SK-N-DZ (cell line): ENCODE measurements around the gene AGAP1.
A peak's percentile ranks its signal among the peaks of the same experiment; 100 is the strongest.
"Not testable (repeated sequence)": the region's sequence is repeated elsewhere in the genome, so short reads cannot be mapped to it uniquely, and the experiment has no call there.

Experiments
- DNase-seq: peaks from one replicate; pipeline ENCODE4 v3.0.0-alpha.2; 2015; ENCODE audit warnings: low spot score

Gene AGAP1

GRCh38 chr2:236056141-236056540 is 562.3 kb downstream of the AGAP1 start:
- no peak for DNase-seq

DNA sequence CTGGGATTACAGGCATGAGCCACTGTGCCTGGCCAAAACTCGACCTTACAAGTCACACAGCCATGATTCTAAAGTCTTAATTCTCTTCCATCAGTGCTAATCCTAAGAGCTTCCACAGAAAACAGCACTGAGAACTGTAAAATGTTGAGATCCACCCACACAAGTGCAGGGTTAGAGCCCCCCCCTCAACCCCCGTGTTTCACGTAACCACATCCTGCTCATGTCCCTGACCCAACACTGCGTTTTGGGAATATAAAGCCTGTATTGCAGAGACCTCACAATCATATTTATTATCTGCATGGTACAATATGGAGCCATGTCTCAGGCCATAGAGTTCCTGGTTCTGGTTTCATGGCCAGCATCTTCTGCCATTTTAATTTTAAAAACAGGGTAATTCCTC is 563.5 kb downstream of the AGAP1 start:
- no peak for DNase-seq

DNA sequence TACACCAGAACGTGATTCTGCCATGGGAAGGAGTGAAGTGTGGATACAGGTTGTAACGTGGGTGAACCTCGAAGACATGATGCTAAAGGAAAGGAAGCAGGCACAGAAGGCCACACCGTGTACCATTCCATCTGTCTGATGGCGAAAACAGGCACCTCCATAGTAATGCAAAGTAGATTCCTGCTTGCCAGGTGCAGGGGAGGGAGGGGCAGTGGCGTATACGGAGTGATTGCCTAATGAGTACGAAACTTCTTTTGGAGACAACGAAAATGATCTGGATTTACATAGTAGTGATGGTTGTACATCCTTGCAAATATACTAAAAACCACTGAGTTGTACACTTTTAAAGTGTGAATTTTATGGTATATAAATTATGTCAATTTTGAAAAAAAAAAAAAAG is 567.7 kb downstream of the AGAP1 start:
- no peak for DNase-seq

- no peak for DNase-seq
These were observed 568.1 kb downstream of the AGAP1 start for GRCh38 chr2:236061899-236062298.

DNA sequence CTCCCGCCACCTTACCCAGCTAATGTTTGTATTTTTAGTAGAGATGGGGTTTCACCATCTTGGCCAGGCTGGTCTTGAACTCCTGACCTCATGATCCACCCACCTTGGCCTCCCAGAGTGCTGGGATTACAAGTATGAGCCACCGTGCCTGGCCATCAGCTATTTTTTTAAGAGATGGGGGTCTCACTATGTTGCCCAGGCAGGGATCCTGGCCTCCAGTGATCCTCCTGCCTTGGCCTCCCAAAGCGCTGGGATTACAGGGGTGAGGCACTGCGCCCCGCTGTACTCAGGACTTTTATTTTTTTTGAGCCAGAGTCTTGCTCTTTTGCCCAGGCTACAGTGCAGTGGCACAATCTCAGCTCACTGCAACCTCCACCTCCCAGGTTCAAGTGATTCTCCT is 569.0 kb downstream of the AGAP1 start:
- not testable (repeated sequence) for DNase-seq

DNA sequence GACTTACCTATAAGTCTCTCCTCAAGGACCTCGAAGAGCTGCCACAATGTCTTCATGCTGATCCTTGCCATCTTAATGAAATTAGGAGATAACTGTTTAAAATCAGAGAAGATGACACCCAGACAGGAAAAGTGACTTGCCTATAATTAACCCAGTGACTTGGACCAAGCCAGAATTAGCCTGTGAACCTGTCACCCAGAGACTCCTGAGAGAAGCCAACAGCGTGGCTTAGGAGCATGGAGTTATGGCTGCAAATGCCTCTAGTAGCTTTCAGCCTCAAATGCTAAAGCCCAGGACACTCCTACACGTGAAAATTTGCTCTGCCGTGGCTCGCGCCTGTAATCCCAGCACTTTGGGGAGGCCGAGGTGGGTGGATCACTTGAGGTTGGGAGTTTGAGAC is 570.2 kb downstream of the AGAP1 start:
- DNase-seq, result peak; percentile 5

GRCh38 chr2:236065314-236066160 is 571.7 kb downstream of the AGAP1 start:
- DNase-seq, result no peak

DNA sequence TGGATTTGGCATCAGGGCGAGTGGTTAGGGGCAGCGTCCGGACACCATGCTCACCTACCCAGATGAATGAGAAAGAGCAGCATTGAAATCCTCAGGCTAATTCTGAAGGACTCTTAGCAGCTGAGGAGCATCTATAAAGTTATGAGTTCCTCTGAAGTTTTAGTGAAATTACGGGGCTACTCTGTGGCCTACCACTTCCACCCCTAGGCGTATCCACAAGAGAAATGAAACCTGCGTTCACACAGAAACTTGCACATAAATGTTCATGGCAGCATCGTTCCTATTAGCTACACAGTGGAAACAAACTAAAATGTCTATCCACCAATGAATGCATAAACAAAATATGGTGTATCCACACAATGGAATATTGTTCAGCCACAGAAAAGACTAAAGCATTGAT is 576.4 kb downstream of the AGAP1 start:
- DNase-seq, result no peak

- DNase-seq, result no peak
These were observed 579.4 kb downstream of the AGAP1 start for GRCh38 chr2:236073246-236073645.

DNA sequence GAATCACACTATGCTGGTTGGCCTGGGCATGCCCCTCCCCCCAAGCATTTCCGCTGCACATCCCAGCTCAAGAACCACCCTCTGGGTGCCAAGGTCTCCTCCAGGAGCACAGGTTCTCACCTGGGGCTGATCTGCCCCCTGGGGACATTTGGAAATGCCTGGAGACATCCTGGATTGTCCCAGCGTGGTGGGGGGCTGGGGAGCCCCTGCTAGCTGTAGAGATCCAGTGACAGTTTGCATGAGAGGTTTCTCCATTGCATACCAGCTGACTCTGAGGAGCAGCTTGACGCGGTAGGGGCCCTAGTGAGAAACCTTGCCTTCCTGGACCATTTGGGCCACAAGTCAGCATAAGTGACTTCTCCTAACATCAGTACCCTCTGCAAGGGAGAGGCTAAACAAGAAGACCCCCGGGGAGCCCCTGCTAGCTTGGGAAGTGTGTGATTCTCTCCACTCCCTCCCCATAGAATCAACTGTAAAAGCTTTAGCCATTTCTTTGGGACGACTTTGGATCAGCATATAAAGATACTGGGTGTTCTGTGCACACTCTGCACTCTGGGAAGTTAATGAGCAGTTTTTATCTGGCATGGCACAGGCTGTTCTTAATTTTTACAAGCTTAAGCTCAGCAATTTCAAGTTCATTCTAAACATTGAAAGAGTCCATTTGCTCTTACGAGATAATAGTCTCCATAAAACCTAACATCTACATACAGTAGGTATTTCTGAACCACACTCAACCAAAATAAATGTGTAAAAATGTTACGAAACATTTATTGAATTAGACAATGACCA is 580.2 kb downstream of the AGAP1 start:
- DNase-seq, result no peak

DNA sequence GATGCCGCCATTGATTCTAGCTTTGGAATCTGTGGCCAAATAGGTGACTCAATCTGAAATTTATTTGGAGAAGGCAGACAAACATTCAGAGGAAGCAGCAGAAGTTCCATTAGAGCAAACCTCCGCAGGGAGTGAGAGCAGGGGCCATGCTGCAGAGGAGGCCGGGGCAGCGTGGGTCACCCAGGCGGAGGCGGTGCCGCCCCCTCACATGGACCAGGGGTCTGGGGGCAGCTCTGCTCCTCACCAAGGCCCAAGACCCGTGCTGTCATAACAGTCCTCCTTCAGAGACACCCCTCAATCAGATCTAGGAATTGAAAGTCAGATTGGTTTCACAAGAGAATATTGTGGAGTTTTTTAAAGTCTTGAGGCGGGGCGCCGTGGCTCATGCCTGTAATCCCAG is 582.0 kb downstream of the AGAP1 start:
- DNase-seq, result no peak

DNA sequence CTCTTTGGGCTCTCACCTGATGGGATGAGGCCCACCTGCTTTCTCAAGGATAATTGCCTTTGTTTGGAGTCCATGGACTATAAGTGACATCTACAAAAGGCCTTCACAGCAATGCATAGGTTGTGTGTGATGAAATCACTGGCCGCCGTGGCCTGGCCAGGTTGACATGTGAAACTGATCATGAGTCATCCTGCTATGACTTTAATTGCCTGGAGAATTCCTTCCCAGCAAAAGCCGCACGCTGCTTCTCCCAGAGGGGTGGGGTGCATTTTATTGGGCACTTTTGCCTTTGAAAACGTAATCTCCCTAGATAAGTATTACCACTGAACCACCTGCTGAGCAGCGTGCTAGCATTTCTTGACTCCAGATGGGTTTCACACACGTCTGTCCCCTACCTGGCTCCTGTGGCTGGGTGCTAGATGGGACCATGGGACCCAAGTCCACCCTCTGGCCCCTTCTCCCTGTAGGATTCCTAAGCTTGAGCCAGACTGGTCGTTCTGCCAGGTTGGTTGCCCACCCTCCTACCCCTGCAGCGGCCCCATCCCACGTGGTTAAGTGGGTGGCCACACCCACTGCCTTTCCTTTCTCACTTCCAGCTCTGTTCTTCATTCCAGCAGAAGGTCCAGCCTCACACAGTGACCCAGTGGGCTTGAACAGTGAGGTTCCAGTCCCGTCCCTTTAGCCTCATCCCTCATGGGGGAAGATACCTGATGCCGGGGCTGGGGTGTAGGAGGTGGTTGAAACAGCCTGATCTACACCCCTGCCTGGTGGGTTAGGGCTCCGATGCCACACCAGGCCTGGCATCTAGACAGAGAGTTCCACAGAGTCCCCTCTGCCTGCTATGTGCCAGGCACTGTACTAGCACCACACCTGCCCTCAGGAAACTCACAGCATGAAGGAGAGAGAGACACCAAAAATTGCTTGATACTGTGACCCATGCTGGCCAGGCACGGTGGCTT is 584.7 kb downstream of the AGAP1 start:
- no peak for DNase-seq

DNA sequence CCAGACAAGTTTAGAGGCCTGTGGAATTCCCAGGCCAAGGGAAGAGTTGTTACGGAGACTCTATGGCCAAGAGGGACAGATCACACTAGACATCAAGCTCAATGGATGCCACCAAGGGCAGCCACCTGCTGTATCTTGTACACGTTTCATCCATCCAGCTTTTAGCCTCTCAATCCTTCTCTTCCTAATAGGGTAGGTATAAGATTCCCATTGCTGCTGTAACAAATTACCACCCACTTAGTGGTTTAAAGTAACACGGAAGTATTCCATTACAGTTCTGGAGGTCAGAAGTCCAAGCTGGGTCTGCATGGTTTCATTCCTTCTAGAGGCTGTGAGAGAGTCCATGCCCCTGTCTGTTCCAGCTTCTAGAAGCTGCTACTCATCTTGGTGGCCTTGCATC is 586.6 kb downstream of the AGAP1 start:
- no peak for DNase-seq

- DNase-seq, result no peak
These were observed 587.3 kb downstream of the AGAP1 start for GRCh38 chr2:236081171-236081570.

DNA sequence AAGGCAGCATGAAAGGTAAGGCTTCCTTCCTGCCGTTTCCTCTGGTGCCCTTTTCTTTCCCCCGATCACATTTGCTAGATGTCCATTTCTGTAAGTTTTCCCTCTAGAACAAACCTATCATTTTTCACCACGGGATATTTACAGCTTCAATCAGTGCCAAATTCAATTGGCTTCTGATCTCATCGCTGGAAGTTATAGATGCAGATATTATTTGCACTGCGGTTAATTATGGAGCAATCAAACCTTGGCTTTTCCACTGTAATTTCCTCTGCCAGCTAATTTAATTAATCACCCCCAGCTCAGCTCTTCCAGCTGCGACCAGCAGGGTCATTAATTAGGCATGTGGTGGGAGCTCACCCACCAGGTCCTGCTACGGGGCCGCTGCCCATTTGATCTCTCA is 588.2 kb downstream of the AGAP1 start:
- no peak for DNase-seq

GRCh38 chr2:236083934-236084333 is 590.1 kb downstream of the AGAP1 start:
- no peak for DNase-seq

- DNase-seq, result no peak
These were observed 591.4 kb downstream of the AGAP1 start for GRCh38 chr2:236085211-236085610.

DNA sequence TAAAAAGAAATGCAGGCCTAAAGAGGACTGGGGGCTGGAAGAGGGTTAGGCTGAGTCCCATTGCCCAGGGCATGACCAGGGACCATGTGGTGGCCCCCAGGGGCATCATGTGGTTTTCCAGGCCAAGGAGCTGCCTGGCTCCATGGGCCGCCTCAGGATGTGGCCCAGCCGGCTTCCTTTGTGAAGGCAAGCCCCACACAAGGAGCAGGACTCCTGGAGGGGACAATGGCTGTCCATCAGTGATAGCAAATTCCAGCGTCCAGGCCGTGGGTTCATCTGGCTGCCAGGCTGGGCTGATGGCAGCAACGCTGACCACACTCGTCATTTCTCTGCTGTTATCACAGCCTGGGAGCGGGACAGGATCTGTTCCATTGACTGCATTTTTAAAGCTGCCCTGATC is 591.8 kb downstream of the AGAP1 start:
- DNase-seq, result no peak

DNA sequence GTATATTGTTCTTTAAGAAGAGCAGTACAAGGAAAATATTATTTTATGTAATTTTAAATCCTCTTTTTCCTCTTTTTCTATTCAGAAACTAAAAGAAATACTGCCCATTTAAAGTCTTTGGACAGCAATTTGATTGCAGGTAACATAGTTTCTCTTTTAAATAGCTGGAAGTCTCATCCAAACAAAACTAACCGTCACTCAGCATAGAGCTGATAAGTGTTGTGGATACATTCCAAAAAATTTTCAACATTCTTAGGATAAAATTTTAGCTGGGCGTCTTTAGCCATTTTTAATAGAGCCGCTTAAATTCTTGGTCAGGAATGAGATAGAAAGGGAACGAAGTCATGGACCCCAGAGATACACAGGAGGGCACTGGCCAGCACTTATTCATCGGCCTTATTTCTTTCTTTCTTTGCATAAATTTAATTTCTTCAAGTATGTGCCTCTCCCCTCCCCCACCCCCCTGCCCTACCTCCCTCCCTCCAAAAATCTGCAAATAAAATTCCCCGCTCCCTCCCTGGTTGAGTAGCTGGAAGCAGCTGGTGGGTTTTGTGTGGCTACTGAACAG is 592.6 kb downstream of the AGAP1 start:
- DNase-seq, result no peak

GRCh38 chr2:236086971-236087465 is 593.2 kb downstream of the AGAP1 start:
- DNase-seq, result no peak

DNA sequence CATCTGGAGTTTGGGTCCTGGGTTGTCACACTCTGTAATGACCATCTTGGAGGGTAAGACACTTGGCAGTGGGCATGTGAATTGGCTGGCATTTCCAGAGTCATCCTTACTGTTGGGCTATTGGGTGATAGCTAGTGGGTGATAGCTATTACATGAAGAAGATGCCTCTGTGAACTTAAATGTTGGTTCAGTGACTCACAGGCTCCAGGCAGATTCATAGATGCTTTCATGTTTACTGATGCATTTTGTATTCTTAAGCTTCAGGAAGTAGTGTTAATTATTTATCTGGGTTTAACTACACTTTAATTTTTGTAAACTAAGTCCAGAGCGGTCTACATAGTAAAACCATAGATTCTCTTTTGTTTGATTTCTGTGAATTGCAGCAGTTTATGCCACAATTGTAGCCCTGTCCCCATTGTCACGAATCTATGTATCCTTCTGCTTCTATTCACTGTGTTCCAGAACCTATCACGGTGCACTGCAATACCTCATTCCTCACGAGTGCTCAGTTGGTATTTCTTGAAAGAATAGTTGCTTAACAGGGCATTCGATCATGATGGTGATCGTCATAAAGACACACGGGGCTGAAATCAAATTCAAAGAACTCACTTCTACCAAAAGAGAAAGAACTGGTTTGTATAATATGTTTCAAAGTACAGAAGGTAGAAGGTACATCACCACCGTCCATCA is 594.7 kb downstream of the AGAP1 start:
- no peak for DNase-seq
